HUDEP-2 (cell line): Measurements from ENCODE around the gene PRR7.

Experiments used
- DNase-seq, 76 experiments: peaks; one replicate each; lab custom pipeline; 2025; ENCODE audit not compliant: unreplicated experiment in 76 of 76; lab: John Stamatoyannopoulos, UW

The PRR7 gene

GRCh38 chr5:177466861-177467260 is 20.2 kb downstream of the PRR7 start:
- DNase-seq: no peak

- DNase-seq: no peak
Observed at GRCh38 chr5:177467436-177467835, 20.8 kb downstream of the PRR7 start.

GRCh38 chr5:177468329-177468684 is 21.7 kb downstream of the PRR7 start:
- no peak for DNase-seq

- no peak for DNase-seq
Observed at GRCh38 chr5:177468685-177469628, 22.3 kb downstream of the PRR7 start.

GRCh38 chr5:177469750-177470525 is 23.3 kb downstream of the PRR7 start:
- DNase-seq: no peak

GRCh38 chr5:177470759-177471536 is 24.3 kb downstream of the PRR7 start:
- no peak for DNase-seq

- DNase-seq: peak in 1 of 76 experiments; percentile 23
Observed at GRCh38 chr5:177471610-177472356, 25.2 kb downstream of the PRR7 start.

- no peak for DNase-seq
Observed at GRCh38 chr5:177472460-177473442, 26.1 kb downstream of the PRR7 start.

- DNase-seq: peak in 1 of 76 experiments; percentile 28
Observed at GRCh38 chr5:177473443-177474001, 26.9 kb downstream of the PRR7 start, which contains the start of gene DBN1. TSS of gene DBN1 (minus strand) at chr5:177473634. CDS start at chr5:177473521, 113 bp downstream.

GRCh38 chr5:177474002-177474476 is 27.4 kb downstream of the PRR7 start:
- no peak for DNase-seq

GRCh38 chr5:177474846-177475562 is 28.4 kb downstream of the PRR7 start:
- no peak for DNase-seq

GRCh38 chr5:177475563-177476427 is 29.2 kb downstream of the PRR7 start:
- DNase-seq: no peak

GRCh38 chr5:177476531-177477233 is 30.1 kb downstream of the PRR7 start:
- peak in 11 of 76 experiments; percentile 5 to 40 (median 20) for DNase-seq

- no peak for DNase-seq
Observed at GRCh38 chr5:177477701-177478477, 31.3 kb downstream of the PRR7 start.
